LNCaP clone FGC (cell line): ENCODE data around the gene MEAF6.

Experiments
- DNase-seq: peaks from one replicate; pipeline ENCODE4 v3.0.0-alpha.2; 2011; ENCODE audit warnings: low read depth
- H3K4me3 ChIP-seq: 2 replicates; pipeline ENCODE4 v1.5.1; 2011; ENCODE audit warnings: mild to moderate bottlenecking, low read depth, low read length, control low read depth
- TF ChIP-seq, protein P1 (sequence below): IDR thresholded peaks from 2 replicates; pipeline ENCODE4 v1.5.1; 2012; ENCODE audit warnings: mild to moderate bottlenecking; ENCODE audit not compliant: control insufficient read depth, insufficient read depth; ENCODE audit errors: extremely low read depth

Gene MEAF6

DNA sequence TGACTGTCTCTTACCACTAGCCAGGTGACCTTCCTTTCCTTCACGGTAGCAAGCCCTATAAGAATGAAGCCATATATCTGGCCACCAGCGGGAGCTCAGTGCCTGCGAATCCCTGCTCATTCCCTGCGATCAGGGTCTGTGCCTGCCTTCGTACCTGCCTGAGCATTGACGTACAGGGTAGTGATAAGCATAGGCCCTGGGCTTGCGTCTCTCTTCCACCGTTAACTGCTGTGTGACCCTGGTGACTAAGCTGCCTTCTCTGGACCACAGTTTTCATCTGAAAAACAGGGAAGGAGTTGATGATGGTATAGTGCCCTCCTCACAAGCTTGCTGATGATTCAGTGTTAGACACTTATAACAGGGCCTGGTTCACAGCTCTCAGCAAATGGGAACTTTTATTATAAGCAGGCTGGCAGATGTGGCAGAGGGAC, 36.1 kb downstream of the MEAF6 start:
- no peak for DNase-seq
- H3K4me3 ChIP-seq, result peak overlapping the region; percentile 86
- TF ChIP-seq, protein P1, sequence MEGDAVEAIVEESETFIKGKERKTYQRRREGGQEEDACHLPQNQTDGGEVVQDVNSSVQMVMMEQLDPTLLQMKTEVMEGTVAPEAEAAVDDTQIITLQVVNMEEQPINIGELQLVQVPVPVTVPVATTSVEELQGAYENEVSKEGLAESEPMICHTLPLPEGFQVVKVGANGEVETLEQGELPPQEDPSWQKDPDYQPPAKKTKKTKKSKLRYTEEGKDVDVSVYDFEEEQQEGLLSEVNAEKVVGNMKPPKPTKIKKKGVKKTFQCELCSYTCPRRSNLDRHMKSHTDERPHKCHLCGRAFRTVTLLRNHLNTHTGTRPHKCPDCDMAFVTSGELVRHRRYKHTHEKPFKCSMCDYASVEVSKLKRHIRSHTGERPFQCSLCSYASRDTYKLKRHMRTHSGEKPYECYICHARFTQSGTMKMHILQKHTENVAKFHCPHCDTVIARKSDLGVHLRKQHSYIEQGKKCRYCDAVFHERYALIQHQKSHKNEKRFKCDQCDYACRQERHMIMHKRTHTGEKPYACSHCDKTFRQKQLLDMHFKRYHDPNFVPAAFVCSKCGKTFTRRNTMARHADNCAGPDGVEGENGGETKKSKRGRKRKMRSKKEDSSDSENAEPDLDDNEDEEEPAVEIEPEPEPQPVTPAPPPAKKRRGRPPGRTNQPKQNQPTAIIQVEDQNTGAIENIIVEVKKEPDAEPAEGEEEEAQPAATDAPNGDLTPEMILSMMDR, result peak; percentile 43

DNA sequence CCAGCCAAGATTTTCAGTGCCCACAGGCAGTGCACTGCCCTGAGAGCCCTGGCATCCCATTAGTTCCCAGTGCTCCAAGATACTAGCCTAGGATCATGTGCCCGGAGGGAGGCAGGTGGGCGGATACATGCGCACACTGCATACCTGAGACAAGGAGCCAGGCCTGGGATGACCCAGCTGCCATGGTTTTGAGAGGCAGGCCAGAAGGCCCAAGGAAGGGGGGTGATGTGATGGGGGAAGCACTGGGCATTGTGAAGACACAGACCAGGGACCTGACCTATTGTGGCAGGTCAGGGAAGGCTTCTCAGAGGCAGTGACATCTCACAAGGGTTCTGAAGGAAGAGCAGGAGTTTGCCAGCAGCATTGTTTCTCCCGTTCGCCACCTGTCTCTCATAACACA, 36.6 kb downstream of the MEAF6 start:
- TF ChIP-seq, protein P1, result no peak
- no peak for DNase-seq
- H3K4me3 ChIP-seq, result peak overlapping the region; percentile 86

DNA sequence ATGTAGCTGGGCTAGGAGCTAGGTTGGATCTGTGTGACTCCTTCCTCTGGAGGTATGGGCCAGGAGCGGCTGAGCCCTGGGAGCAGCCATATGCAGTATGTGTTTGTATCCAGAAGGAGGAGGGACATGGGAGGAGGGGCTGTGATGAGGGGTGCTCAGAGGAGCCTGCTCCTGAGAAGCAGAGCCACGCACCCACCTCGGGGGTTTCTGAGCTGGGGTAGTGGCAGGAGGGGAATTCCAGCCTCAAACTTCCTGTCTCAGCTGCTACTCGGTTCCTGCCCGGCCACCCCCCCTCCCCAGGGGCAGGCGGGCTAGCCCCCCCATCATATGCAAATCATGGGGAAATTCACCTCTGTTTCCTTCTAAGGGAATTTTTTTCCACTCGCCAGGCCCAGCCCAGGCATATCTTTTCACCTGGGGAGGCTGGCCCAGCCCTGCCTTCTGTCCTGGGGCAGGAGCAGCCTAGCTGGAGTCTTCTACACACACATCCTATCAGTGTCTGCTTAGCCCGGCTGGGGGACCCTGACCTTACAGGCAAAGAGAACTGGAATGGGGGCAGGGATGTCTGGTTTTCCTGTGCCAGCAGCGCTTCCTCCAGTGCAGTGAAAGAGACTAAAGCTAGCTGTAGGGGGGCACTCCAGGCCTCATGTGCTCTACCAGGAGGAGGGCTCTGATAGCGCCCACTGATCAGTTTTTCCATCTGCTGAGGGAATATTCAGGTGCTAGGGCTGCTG, 37.2 kb downstream of the MEAF6 start:
- TF ChIP-seq, protein P1, result no peak
- no peak for DNase-seq
- H3K4me3 ChIP-seq, result peak overlapping the region; percentile 86

DNA sequence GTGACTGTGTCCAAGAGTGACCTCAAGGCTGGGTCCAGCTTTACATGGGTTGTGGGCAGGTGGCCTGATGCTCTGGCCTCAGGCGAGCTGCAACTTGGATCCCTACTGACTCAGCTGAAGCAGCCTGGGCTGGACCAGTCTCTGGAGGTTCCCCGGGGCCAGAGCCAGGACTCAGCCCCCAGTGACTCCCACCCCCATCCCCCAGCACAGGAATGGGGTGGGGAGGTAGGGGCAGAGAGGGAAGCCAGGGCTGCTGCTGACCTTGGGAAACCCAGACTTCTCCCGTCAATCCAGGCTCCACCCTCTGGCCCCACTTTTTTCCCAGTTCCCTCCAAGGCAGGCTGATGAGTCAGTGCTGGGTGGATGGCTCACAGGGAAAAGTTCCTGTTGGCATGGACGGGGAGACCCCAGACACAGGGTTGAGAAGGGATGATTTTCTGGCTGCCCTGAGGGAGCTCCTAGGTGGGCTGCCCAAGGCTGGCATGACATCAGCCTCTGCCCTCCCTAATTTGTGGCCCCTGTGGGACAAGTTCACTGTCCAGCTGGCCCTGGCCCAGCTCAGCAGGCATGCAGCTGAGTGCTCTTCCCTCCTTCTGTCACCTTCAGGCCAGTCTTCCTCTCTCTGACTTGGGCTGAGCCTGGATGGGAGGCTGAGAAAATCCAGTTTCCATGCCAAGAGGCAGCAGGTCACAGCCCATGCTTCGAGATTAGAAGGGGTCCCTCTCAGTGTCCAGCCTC, 37.9 kb downstream of the MEAF6 start:
- H3K4me3 ChIP-seq, result peak overlapping the region; percentile 86
- DNase-seq, result no peak
- TF ChIP-seq, protein P1, result no peak

DNA sequence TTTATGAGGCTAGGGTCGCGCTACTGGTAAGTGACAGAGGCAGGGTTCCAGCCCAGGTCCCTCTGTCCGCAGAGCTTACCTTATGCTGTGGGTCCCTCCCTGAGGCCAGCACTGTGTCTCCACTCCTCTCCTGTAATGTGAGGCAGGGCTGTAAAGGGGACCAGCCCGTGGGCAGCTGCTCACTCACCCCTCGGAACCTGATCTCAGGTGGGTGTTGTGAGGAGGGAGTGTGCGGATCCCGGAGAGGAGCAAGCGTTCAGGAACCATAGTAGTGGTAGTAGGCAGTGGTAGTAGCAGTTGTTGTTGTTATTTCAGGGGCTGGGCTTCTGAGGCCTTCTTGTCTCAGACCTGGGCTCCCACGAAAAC, 38.5 kb downstream of the MEAF6 start:
- peak overlapping the region; percentile 86 for H3K4me3 ChIP-seq
- TF ChIP-seq, protein P1, result no peak
- no peak for DNase-seq

DNA sequence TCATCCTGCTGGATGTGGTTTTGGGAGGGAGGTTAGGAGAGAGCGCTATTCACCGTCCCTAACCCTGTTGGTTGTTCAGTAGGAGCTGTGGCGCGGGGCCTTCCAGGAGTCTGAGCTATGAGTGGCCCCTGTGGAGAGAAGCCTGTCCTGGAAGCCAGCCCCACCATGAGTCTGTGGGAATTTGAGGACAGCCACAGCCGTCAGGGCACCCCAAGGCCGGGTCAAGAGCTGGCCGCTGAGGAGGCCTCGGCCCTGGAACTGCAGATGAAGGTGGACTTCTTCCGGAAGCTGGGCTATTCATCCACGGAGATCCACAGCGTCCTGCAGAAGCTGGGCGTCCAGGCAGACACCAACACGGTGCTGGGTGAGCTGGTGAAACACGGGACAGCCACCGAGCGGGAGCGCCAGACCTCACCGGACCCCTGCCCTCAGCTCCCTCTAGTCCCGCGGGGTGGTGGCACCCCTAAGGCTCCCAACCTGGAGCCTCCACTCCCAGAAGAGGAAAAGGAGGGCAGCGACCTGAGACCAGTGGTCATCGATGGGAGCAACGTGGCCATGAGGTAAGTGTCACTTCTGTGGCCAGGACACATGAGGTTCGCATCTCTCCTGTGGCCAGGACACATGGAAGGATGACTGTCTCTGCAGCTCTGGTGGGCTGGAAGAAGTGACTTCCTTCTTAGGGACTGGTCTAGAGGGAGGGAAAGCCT, 39.0 kb downstream of the MEAF6 start:
- no peak for DNase-seq
- TF ChIP-seq, protein P1, result no peak
- H3K4me3 ChIP-seq, result peak overlapping the region; percentile 86
